A673 (cell line): Measurements from ENCODE around the gene KRT79. TPM values are rescaled to one million over a fixed set of nuclear protein-coding genes. Genes with fewer than 3 reads are reported as not detected.

ENCODE experiments used
- BruUV-seq: library from RNA; stranded (reverse); fragments of 400-500 nt; replicated peaks from 2 replicates; lab custom pipeline; 2021; lab: Mats Ljungman, UMichigan
- CTCF ChIA-PET: fragments of 300-600 bp; sonication (Branson Sonifier 250); formaldehyde crosslinking; loops from one replicate; lab custom pipeline; 2022; ENCODE audit warnings: antibody characterized with exemption; lab: Charles Lee
- POLR2A ChIA-PET: fragments of 300-600 bp; sonication (Branson Sonifier 250); formaldehyde crosslinking; loops from one replicate; lab custom pipeline; 2022; ENCODE audit warnings: antibody characterized with exemption; ENCODE audit not compliant: low non-redundant PET; lab: Charles Lee
- DNase-seq: peaks from one replicate; pipeline ENCODE4 v3.0.0-alpha.2; 2015; ENCODE audit warnings: low spot score
- H3K27ac ChIP-seq: fragments of 200-600 bp; sonication (generic); 2 replicates; pipeline ENCODE4 v1.5.1; 2016; ENCODE audit warnings: mixed run types, low read depth, mild to moderate bottlenecking, mixed read lengths, antibody characterized with exemption, low read length; ENCODE audit not compliant: poor library complexity, severe bottlenecking
- H3K27me3 ChIP-seq: fragments of 200-600 bp; sonication (generic); replicated peaks from 2 replicates; pipeline ENCODE4 v1.6.1; 2017; ENCODE audit warnings: mixed run types, low read depth, mild to moderate bottlenecking, mixed read lengths, antibody characterized with exemption, low read length; ENCODE audit not compliant: insufficient read depth, poor library complexity
- H3K36me3 ChIP-seq: fragments of 200-600 bp; sonication (generic); 2 replicates; pipeline ENCODE4 v1.6.1; 2016; ENCODE audit warnings: mixed run types, mild to moderate bottlenecking, mixed read lengths, antibody characterized with exemption, low read length; ENCODE audit not compliant: insufficient read depth, poor library complexity, severe bottlenecking
- H3K4me1 ChIP-seq: fragments of 200-600 bp; sonication (generic); 2 replicates; pipeline ENCODE4 v1.6.1; 2017; ENCODE audit warnings: mixed run types, mild to moderate bottlenecking, mixed read lengths, antibody characterized with exemption, low read length; ENCODE audit not compliant: insufficient read depth, poor library complexity, severe bottlenecking
- H3K4me3 ChIP-seq: fragments of 200-600 bp; sonication (generic); 2 replicates; pipeline ENCODE4 v1.5.1; 2016; ENCODE audit warnings: low read depth, mixed run types, mild to moderate bottlenecking, mixed read lengths, low read length; ENCODE audit not compliant: poor library complexity, severe bottlenecking
- H3K9me3 ChIP-seq: fragments of 200-600 bp; sonication (generic); 2 replicates; pipeline ENCODE4 v1.6.1; 2016; ENCODE audit warnings: mixed run types, low read depth, mild to moderate bottlenecking, mixed read lengths, antibody characterized with exemption, low read length; ENCODE audit not compliant: poor library complexity, severe bottlenecking
- CTCF ChIP-seq: fragments of 300-800, 200-600 bp; sonication (generic); conservative IDR thresholded peaks from 2 replicates; pipeline ENCODE4 v1.5.1; 2017; ENCODE audit warnings: low read depth, mild to moderate bottlenecking, antibody characterized with exemption, low read length, moderate library complexity, mixed read lengths
- EZH2 ChIP-seq: fragments of 200-600 bp; sonication (generic); IDR thresholded peaks from 2 replicates; pipeline ENCODE4 v1.6.1; 2017; ENCODE audit warnings: borderline replicate concordance, low read depth, mild to moderate bottlenecking, mixed read lengths, antibody characterized with exemption, low read length; ENCODE audit not compliant: poor library complexity, severe bottlenecking
- intact Hi-C: fragments of 100-400 bp; cut with micrococcal nuclease; formaldehyde crosslinking; loops from one replicate; pipeline ENCODE4 v1.10.0; 2022; ENCODE audit not compliant: unreplicated experiment
- total RNA-seq: library from RNA; stranded (reverse); gene quantifications from 2 replicates; pipeline ENCODE4 v1.2.3, GENCODE V29; 2021

The KRT79 gene
- total RNA-seq, 1 experiment from 2014 or later, result not detected

DNA sequence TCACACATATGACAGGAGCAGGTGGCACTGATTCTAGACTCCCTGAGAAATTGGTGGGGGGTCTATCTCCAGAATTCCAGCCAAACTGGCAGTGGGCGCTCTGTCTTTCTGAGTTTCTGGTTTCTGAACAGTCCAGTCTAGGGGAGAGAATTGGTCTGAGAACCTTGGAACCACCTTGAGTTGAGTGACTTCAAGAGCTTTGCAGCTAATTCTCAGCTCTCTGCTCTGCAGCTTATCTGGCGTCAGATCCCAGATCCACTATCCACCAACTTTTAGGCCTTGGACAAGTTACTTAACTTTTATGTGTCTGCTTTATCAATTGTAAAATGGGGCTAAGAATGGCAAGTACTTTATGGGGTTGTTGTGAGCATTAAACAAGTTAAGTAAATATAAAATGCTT lies 55.3 kb downstream of the KRT79 start:
- CTCF ChIA-PET, result no interaction called here
- Histone ChIP-seq H3K4me1 (no peaks in the 10 kb centered on the region), H3K27ac (no peak overlapping the region), H3K36me3 (no peaks in the 10 kb centered on the region), H3K4me3 (no peak overlapping the region), H3K27me3 (no peaks in the 10 kb centered on the region), H3K9me3 (no peaks in the 10 kb centered on the region)
- POLR2A ChIA-PET, result no interaction called here
- intact Hi-C loops, result no loop called here
- TF ChIP-seq CTCF, result no peak
- TF ChIP-seq EZH2, result no peak
- no TSS peak for BruUV-seq
- no peak for DNase-seq

GRCh38 chr12:52777566-52777965 lies 56.5 kb downstream of the KRT79 start:
- intact Hi-C loops, result no loop called here
- no peaks in the 10 kb centered on the region for H3K9me3 ChIP-seq
- H3K27ac ChIP-seq, result no peak overlapping the region
- DNase-seq, result no peak
- no peaks in the 10 kb centered on the region for H3K36me3 ChIP-seq
- H3K4me3 ChIP-seq, result no peak overlapping the region
- TF ChIP-seq EZH2, result no peak
- TF ChIP-seq CTCF, result no peak
- BruUV-seq, result no TSS peak
- ChIA-PET CTCF (no interaction called here), POLR2A (no interaction called here)
- no peaks in the 10 kb centered on the region for H3K4me1 ChIP-seq
- no peaks in the 10 kb centered on the region for H3K27me3 ChIP-seq

- Histone ChIP-seq H3K27me3 (no peaks in the 10 kb centered on the region), H3K9me3 (no peaks in the 10 kb centered on the region), H3K4me3 (no peak within 1 kb of the TSS), H3K4me1 (no peaks in the 10 kb centered on the region), H3K27ac (no peak within 1 kb of the TSS), H3K36me3 (no peaks in the 10 kb centered on the region)
- TF ChIP-seq EZH2 (no peak), CTCF (no peak)
- intact Hi-C loops, result no loop called here
- ChIA-PET POLR2A (no interaction called here), CTCF (no interaction called here)
- BruUV-seq, result no TSS peak
- no peak for DNase-seq
These were observed 57.2 kb downstream of the KRT79 start, which contains the start of gene KRT76 for GRCh38 chr12:52776913-52777395. KRT76 (minus strand) TSS chr12:52777345; CDS start chr12:52777291, 54 bp downstream.
